Measurements from ENCODE around the gene ERRFI1.

The ERRFI1 gene

GRCh38 chr1:8018492-8019228 lies 7.4 kb downstream of the ERRFI1 start:
- DNase-seq (ENCODE audit: low spot score) = no peak

DNA sequence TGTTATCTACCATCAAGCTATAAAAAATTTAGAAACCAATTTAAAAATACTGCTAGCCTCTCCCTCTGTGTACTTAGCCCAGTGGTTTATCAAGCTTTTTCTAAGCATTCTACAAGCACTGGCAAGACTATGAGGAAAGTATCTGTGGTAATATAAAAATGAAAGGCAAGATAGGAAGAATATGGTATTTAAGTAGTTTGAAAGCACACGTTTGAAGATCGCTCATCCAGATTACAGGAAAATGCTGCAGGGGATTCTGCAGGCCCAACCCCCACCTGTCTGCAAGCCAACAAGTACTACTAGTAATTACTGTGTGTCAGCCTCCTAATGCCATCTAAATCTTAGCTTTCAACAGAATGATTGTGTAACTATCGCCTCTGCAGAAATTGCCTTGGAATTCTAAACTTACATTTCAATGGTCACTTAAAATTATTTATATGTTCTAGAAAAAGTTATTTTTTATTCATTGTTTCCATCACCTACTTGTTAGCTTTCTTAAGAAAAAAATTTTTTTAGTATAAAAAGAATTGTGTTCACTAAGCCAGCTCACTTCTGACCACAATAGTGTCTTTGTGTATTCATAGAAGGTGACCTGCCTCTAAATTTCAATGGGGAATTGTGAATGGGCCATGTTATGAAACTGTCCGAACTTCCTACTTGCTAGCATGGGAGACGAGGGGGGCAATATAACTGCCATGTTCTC lies 8.5 kb downstream of the ERRFI1 start:
- DNase-seq (ENCODE audit: low spot score) = no peak

DNA sequence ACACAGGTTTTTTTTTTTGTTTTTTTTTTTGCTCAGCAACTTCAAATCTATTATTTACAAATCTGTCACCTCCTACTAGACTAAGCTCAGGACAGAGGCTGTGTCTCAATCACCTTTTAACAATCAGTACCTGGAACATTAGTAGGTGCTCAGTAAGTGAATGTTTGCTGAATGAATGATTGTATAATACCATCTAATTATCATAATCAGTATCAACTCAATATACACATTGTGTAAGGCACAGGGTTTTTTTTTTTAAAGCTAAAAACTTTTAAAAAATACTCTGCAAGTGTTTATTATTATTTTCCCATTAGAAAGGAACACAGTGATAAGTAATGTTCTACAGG lies 9.2 kb downstream of the ERRFI1 start:
- DNase-seq (ENCODE audit: low spot score) = no peak

- DNase-seq (ENCODE audit: low spot score) = no peak
These were observed 9.8 kb downstream of the ERRFI1 start for GRCh38 chr1:8016210-8016894.

DNA sequence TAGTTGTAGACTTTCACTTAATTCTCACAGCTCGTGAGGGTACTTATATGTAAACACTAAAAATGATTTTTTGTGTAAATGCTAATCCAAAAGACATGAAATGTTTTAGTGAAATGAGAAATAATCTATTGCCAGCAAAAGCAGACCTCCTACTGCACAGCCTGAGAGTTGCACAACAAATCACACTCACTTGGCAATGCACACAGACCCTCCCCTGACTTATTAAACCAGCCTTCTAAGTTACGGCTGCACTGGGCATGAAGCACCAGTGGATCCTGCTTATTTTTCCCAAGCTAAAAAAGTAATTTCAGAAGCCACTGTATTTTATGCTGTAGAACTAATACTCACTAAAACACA lies 10.3 kb downstream of the ERRFI1 start:
- DNase-seq (ENCODE audit: low spot score) = no peak

DNA sequence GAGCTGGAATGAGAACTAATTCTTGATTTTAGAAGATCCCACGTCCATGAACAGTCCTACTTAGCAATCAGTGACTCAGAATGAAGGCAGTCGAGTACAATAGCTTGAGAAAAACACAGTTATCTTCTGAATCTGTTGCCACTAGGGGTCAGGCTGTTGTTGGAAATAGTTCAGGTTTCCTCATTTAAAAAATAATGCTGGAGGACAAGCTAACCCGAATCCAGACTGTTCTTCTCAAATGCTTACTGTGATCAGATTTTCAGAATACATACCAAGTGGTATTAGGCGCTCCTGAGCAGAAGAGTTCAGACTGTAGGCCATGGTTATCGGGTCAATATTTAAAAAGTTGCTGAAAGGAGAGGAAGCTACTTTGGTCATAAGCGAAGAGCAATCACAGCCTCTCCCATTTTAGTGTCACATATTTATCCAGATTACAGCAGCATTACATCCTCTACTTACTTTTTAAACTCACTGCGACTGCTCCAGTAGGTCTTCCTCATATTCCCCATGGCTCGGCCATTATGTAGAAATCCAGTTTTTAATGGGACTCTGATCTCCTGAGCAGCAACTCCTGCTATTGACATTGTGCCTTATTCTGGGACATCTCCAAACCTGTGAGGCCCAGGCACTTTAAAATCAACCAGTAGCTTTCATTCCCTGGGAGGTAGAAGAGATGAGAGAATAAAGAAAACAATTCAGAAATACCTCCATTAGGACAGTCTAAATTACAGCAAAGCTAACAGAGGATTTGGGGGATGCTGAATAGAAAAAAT lies 10.9 kb downstream of the ERRFI1 start:
- DNase-seq (ENCODE audit: low spot score) = peak; percentile 52

GRCh38 chr1:8014381-8014988 lies 11.6 kb downstream of the ERRFI1 start:
- no peak for DNase-seq (ENCODE audit: low spot score)

DNA sequence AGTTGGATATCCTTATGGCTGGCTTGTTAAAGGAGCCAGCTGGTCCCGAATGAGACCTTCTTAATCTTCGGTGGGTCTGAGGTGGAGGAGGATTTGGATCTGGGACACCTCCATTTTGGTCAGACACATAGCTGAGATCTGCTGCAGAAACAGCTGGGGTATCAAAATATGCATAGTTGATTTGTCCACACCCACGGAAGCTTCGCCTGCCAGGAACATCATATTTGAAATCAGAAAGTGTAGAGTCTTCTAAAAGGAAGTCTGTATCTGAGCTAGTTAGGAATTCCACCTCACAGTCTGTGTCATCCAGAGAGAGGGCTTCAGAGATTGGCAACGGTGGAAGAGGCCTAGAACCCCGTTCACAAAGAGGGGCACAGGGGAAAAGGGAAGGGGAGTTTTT lies 12.3 kb downstream of the ERRFI1 start:
- DNase-seq (ENCODE audit: low spot score) = no peak

GRCh38 chr1:8013399-8013798 lies 12.7 kb downstream of the ERRFI1 start:
- DNase-seq (ENCODE audit: low spot score) = no peak

DNA sequence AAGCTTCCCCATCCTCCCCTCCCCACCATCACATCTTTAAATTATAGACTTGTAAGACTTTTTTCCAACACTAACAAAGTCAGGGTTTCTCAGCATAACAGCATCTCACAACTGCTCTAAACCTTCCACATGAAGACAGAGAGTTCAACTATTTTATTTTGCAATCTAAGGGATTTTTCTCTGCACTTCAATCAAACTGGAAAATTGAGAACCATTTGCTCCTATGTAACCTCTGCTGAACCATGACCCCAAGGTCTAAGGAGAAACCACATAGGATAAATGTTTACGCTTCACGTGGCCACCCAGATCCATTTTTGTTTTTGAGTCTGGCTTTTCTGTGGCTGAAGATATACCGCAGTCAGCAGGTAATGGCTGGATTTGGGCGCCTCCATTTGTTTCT lies 13.2 kb downstream of the ERRFI1 start:
- DNase-seq (ENCODE audit: low spot score) = no peak

GRCh38 chr1:8011923-8012858 lies 13.9 kb downstream of the ERRFI1 start:
- no peak for DNase-seq (ENCODE audit: low spot score)

DNA sequence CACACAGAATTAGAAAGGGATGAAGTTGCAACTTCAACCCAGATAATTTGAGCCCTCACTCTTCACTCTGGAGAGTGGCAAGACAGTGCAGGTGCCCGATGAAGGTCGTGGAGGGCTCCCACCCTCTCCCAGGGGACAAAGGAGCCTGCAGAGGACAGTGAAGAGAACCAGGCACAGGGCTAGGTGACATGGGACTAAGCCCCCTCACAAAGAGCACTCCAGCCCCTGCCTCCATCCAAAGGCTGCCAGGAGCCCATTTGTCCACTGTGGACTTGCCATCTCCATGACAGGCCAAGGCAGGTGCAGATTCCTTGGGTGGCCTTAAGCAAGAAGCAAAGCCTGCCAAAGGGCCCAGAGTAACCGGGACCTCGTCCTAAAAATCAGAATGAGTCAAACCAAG lies 15.1 kb downstream of the ERRFI1 start:
- no peak for DNase-seq (ENCODE audit: low spot score)

GRCh38 chr1:8010080-8010664 lies 15.9 kb downstream of the ERRFI1 start:
- DNase-seq (ENCODE audit: low spot score) = no peak

- no peak for DNase-seq (ENCODE audit: low spot score)
These were observed 16.8 kb downstream of the ERRFI1 start for GRCh38 chr1:8009043-8010002.

GRCh38 chr1:8006037-8006963 lies 19.8 kb downstream of the ERRFI1 start:
- no peak for DNase-seq (ENCODE audit: low spot score)

DNA sequence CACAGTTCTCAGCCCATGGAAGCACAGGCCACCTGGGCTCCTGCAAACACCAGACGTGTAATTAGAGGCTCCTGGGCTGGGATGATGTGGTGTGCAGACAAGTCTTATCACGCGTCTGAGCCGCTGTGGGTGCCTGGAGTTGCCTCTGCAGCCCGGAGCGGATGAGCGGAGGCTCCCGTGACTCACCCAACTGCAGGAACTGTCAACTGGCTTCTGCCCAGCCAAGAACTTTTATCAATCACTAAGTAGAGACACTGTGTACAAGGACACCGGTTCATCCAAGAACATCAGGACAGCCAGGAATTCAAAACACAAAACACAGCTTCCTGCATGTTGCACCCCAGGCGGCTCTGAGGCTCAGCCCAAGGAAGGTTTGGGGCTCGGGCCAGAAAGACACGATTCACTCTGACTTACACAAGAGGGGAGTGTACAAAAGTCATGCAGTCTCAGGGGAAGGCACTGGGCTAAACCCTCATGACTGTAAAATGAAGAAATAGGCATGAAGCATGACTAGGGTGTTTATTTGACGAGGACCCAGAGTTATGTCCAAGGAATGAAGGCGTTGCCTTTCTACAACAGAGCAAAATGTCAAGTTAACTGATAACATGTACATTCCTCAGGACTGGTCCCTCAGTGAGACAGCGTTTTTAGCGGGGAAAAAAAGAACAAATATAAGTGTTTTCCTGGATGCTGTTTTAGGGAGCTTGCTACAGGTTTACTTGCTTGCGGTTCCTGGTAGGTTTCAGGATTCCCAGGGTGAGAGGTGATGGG lies 21.1 kb downstream of the ERRFI1 start:
- DNase-seq (ENCODE audit: low spot score) = no peak

DNA sequence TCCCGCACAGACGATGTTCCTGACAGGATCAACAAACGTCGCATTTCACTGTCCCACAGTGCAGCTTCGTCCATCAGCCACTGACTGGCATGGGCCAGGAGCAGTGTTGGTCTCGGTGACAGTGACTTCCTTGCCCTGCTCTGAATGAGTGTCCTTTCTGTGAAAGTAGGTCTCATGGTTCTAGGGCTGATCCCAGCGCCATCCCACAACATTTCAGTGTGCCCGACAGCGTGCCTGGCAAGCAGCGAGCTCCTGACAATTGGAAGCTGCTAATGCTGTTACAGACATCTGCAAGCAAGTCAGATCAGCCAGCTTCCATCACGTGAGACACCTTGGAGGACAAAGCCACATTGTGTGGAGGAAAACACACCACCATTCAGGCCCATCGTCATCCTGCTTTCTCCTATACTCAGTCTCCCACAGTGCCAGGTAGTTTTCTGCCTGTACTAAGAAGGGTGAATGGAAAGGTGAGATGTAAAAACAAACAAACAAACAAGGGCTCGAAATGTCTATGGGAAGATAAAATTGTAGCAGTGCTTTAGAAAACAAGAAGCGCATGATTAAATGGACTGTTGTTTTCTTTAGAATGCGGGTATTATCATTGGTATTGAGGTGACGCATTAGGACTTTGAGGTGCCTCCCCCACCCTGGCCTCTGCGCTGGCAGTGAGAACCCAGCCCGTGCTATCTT lies 21.9 kb downstream of the ERRFI1 start:
- no peak for DNase-seq (ENCODE audit: low spot score)

All from CD4-positive, alpha-beta T cell treated with Interleukin-6 at 100 ng/mL for 8 hours (primary cell).